Measurements from ENCODE around the gene NLGN1. TPM values are rescaled to one million over a fixed set of nuclear protein-coding genes. Genes with fewer than 3 reads are reported as not detected.

NLGN1 gene
- total RNA-seq, 1 donor from 2014 or later = 3.9 TPM

GRCh38 chr3:173846584-173846983, 449.0 kb downstream of the NLGN1 start:
- H3K4me1 ChIP-seq = no peaks in the 10 kb centered on the region
- intact Hi-C loops (cut with DNase I) = no loop called here
- H3K36me3 ChIP-seq = no peaks in the 10 kb centered on the region
- no peaks in the 10 kb centered on the region for H3K27me3 ChIP-seq (ENCODE audit: low read depth)
- no peak overlapping the region for H3K27ac ChIP-seq
- TF ChIP-seq CTCF (IDR thresholded peaks at IDR 0.05) = no peak
- no peak overlapping the region for H3K4me3 ChIP-seq
- no peaks in the 10 kb centered on the region for H3K9me3 ChIP-seq
- ATAC-seq (no peak), DNase-seq (no peak)

- Histone ChIP-seq H3K4me3 (no peak overlapping the region), H3K27me3 (ENCODE audit: low read depth) (no peaks in the 10 kb centered on the region), H3K9me3 (no peaks in the 10 kb centered on the region), H3K27ac (no peak overlapping the region), H3K4me1 (no peaks in the 10 kb centered on the region), H3K36me3 (no peaks in the 10 kb centered on the region)
- no peak for ATAC-seq
- intact Hi-C loops (cut with DNase I) = no loop called here
- no peak for TF ChIP-seq CTCF (IDR thresholded peaks at IDR 0.05)
- DNase-seq = no peak
Measured at GRCh38 chr3:173849489-173849888, 451.9 kb downstream of the NLGN1 start.

GRCh38 chr3:173857154-173857553, 459.6 kb downstream of the NLGN1 start:
- Histone ChIP-seq H3K4me1 (no peaks in the 10 kb centered on the region), H3K4me3 (no peak overlapping the region), H3K9me3 (no peaks in the 10 kb centered on the region), H3K36me3 (no peaks in the 10 kb centered on the region), H3K27ac (no peak overlapping the region), H3K27me3 (ENCODE audit: low read depth) (no peaks in the 10 kb centered on the region)
- intact Hi-C loops (cut with DNase I) = no loop called here
- ATAC-seq (no peak), DNase-seq (no peak)
- TF ChIP-seq CTCF (IDR thresholded peaks at IDR 0.05) = no peak

GRCh38 chr3:173862701-173863100, 465.2 kb downstream of the NLGN1 start:
- intact Hi-C loops (cut with DNase I) = no loop called here

GRCh38 chr3:173863551-173863950, 466.0 kb downstream of the NLGN1 start:
- no peak for ATAC-seq
- H3K27ac ChIP-seq = no peak overlapping the region
- no peaks in the 10 kb centered on the region for H3K9me3 ChIP-seq
- DNase-seq = no peak
- intact Hi-C loops (cut with DNase I) = no loop called here
- H3K27me3 ChIP-seq (ENCODE audit: low read depth) = no peaks in the 10 kb centered on the region
- H3K4me1 ChIP-seq = no peaks in the 10 kb centered on the region
- TF ChIP-seq CTCF (IDR thresholded peaks at IDR 0.05) = no peak
- no peaks in the 10 kb centered on the region for H3K36me3 ChIP-seq
- H3K4me3 ChIP-seq = no peak overlapping the region

More at GRCh38 chr3:173862701-173863100, 465.2 kb downstream of the NLGN1 start:
- no peak overlapping the region for H3K27ac ChIP-seq
- H3K36me3 ChIP-seq = no peaks in the 10 kb centered on the region
- no peaks in the 10 kb centered on the region for H3K9me3 ChIP-seq
- DNase-seq (no peak), ATAC-seq (no peak)
- no peak overlapping the region for H3K4me3 ChIP-seq
- no peaks in the 10 kb centered on the region for H3K4me1 ChIP-seq
- TF ChIP-seq CTCF (IDR thresholded peaks at IDR 0.05) = no peak
- no peaks in the 10 kb centered on the region for H3K27me3 ChIP-seq (ENCODE audit: low read depth)

All from lower lobe of right lung (tissue), 2 donors.